Measurements from ENCODE around the gene HACD4.

The HACD4 gene

GRCh38 chr9:21018177-21018576 is 13.3 kb downstream of the HACD4 start:
- DNase-seq (ENCODE audit: insufficient read length, low spot score) (no peak), FAIRE-seq (no peak)
- TF ChIP-seq CTCF (IDR thresholded peaks at IDR 0.05; ENCODE audit: insufficient read depth, missing control alignments): no peak

- no peak for TF ChIP-seq CTCF (IDR thresholded peaks at IDR 0.05; ENCODE audit: insufficient read depth, missing control alignments)
- no peak for FAIRE-seq
Observed at GRCh38 chr9:21016701-21017491, 14.5 kb downstream of the HACD4 start.

GRCh38 chr9:21015995-21016394 is 15.4 kb downstream of the HACD4 start:
- FAIRE-seq (no peak), DNase-seq (ENCODE audit: insufficient read length, low spot score) (no peak)
- no peak for TF ChIP-seq CTCF (IDR thresholded peaks at IDR 0.05; ENCODE audit: insufficient read depth, missing control alignments)

More at GRCh38 chr9:21016701-21017491, 14.5 kb downstream of the HACD4 start:
- DNase-seq (ENCODE audit: insufficient read length, low spot score): no peak

- no peak for FAIRE-seq
- TF ChIP-seq CTCF (IDR thresholded peaks at IDR 0.05; ENCODE audit: insufficient read depth, missing control alignments): no peak
Observed at GRCh38 chr9:21015129-21015815, 16.2 kb downstream of the HACD4 start.

GRCh38 chr9:21002040-21002439 is 29.4 kb downstream of the HACD4 start:
- TF ChIP-seq CTCF (IDR thresholded peaks at IDR 0.05; ENCODE audit: insufficient read depth, missing control alignments): no peak
- DNase-seq (ENCODE audit: insufficient read length, low spot score) (no peak), FAIRE-seq (no peak)

More at GRCh38 chr9:21015129-21015815, 16.2 kb downstream of the HACD4 start:
- DNase-seq (ENCODE audit: insufficient read length, low spot score): no peak

- FAIRE-seq (no peak), DNase-seq (ENCODE audit: insufficient read length, low spot score) (no peak)
- no peak for TF ChIP-seq CTCF (IDR thresholded peaks at IDR 0.05; ENCODE audit: insufficient read depth, missing control alignments)
Observed at GRCh38 chr9:21001581-21001980, 29.9 kb downstream of the HACD4 start.

Data from D721Med (cell line).